Spleen (tissue), 11 donors: ENCODE measurements around the gene NELL2. TPM values are rescaled to one million over a fixed set of nuclear protein-coding genes. Genes with fewer than 3 reads are reported as not detected.
"Not testable (repeated sequence)": the region's sequence is repeated elsewhere in the genome, so short reads cannot be mapped to it uniquely, and the experiment has no call there.

Experiments used
- DNase-seq: peaks from one replicate; pipeline ENCODE4 v3.0.0-alpha.2; 2020
- H3K27ac ChIP-seq, 8 donors: fragments of 200-600 bp; sonication (generic) in 7 of 8; 1 replicate in 4 of 8; 2 replicates in 4 of 8; pipeline versions ENCODE4 v1.5.0 to v1.8.0; 2016 to 2021; ENCODE audit warnings: inconsistent platforms in 4 of 8, mild to moderate bottlenecking in 4 of 8, moderate library complexity in 1 of 8
- H3K27me3 ChIP-seq, 7 donors: fragments of 200-600 bp; sonication (generic) in 6 of 7; replicated peaks in 1 of 7; 1 replicate in 4 of 7; 2 replicates in 3 of 7; pipeline versions ENCODE4 v1.5.0 to v1.8.0; 2016 to 2021; ENCODE audit warnings: inconsistent platforms in 3 of 7, mild to moderate bottlenecking in 1 of 7
- H3K36me3 ChIP-seq, 6 donors: fragments of 200-600 bp; sonication (generic) in 5 of 6; 1 replicate in 4 of 6; 2 replicates in 2 of 6; pipeline versions ENCODE4 v1.5.0 to v1.8.0; 2016 to 2021; ENCODE audit warnings: inconsistent platforms in 2 of 6
- H3K4me1 ChIP-seq, 6 donors: fragments of 200-600 bp; sonication (generic) in 5 of 6; 1 replicate in 3 of 6; 2 replicates in 3 of 6; pipeline versions ENCODE4 v1.5.0 to v1.8.0; 2016 to 2021; ENCODE audit warnings: inconsistent platforms in 3 of 6
- H3K4me3 ChIP-seq, 8 donors: fragments of 200-600 bp; sonication (generic) in 7 of 8; 1 replicate in 4 of 8; 2 replicates in 4 of 8; pipeline versions ENCODE4 v1.5.0 to v1.8.0; 2016 to 2021; ENCODE audit warnings: inconsistent platforms in 4 of 8, mild to moderate bottlenecking in 4 of 8, moderate library complexity in 2 of 8
- H3K9me3 ChIP-seq, 8 donors: fragments of 200-600 bp; sonication (generic) in 7 of 8; 1 replicate in 4 of 8; 2 replicates in 4 of 8; pipeline versions ENCODE4 v1.5.0 to v1.8.0; 2016 to 2021; ENCODE audit warnings: inconsistent platforms in 4 of 8
- CTCF ChIP-seq, 11 experiments: fragments of 200-600 bp in 7 of 11; fragments of 450-650 bp in 4 of 11; sonication (generic) in 4 of 11; IDR thresholded peaks in 8 of 11; conservative IDR thresholded peaks in 3 of 11; 1 replicate in 7 of 11; 2 replicates in 4 of 11; pipeline versions ENCODE4 v1.4.0 to v1.8.0; 2016 to 2021; ENCODE audit warnings: antibody characterized with exemption in 11 of 11, inconsistent platforms in 4 of 11, mild to moderate bottlenecking in 1 of 11
- POLR2A ChIP-seq, 3 donors: fragments of 450-650 bp; IDR thresholded peaks; one replicate each; pipeline ENCODE4 v1.5.1; 2017; ENCODE audit warnings: antibody characterized with exemption in 3 of 3, mild to moderate bottlenecking in 1 of 3
- POLR2AphosphoS5 ChIP-seq, 3 donors: sonication (generic); formaldehyde crosslinking; IDR thresholded peaks; one replicate each; pipeline ENCODE4 v1.5.1; 2017; ENCODE audit warnings: antibody characterized with exemption in 3 of 3
- WGBS, 5 donors: extraction: QIAGEN DNeasy Blood & Tissue Kit in 3 of 5; methylation state at CpG; one replicate each; pipeline versions ENCODE4 v1.1.5 to v1.1.7; 2013 to 2018; 5-methylcytosine and 5-hydroxymethylcytosine counted together
- intact Hi-C: fragments of 100-400 bp; cut with DNase I; formaldehyde crosslinking; loops from one replicate; pipeline ENCODE4 v1.15.0; 2023; ENCODE audit warnings: low total_unique reads
- polyA plus RNA-seq, 3 donors: library from polyadenylated mRNA; stranded (reverse); fragments of 200-250 nt; gene quantifications; one replicate each; pipeline ENCODE4 v1.2.1, GENCODE V29; 2013
- total RNA-seq, 7 donors: library from RNA; depleted of rRNA in 3 of 7; stranded (reverse); fragments of >200 nt in 3 of 7; fragmentation: NEBNext Ultra II Directional in 4 of 7; extraction: Animal tissue kit (Norgen Biotek cat#: 25700) in 4 of 7; gene quantifications; one replicate each; pipeline versions ENCODE4 v1.1.0 to v1.2.1, GENCODE V29; 2016 to 2021
- donor health status: healthy with polysubstance abuse.
- donor health status: DM: no; HTN: no; CAD: no; lungs with moderate emphysema.
- donor health status: DM: no; HTN: no; CAD: no.
- donor health status: Bipolar disorder and iron deficiency.
- donor health status: healthy.
- donor health status: DM: no; HTN: no; CAD: no.
- donor health status: DM: yes; HTN: yes; CAD: no.

The NELL2 gene
- total and polyA plus RNA-seq, 10 donors = 1.0 to 21.8 (median 8.2) TPM

GRCh38 chr12:44759289-44759688 is 116.8 kb downstream of the NELL2 start:
- intact Hi-C loops = no loop called here
- Histone ChIP-seq H3K4me1 (no peaks in the 10 kb centered on the region), H3K27me3 (no peaks in the 10 kb centered on the region), H3K9me3 (no peaks in the 10 kb centered on the region), H3K27ac (no peak overlapping the region), H3K4me3 (no peak overlapping the region), H3K36me3 (no peaks in the 10 kb centered on the region)
- no peak for TF ChIP-seq POLR2A (IDR thresholded peaks at IDR 0.05)
- TF ChIP-seq CTCF (IDR thresholded peaks at IDR 0.05 in 8 of 11, conservative IDR thresholded peaks at IDR 0.05 in 3 of 11) = no peak
- TF ChIP-seq POLR2AphosphoS5 (IDR thresholded peaks at IDR 0.05) = no peak
- 72 to 85% (median 78%) methylated on average over 1 of the region's 1 CpG for WGBS, 5 donors
- DNase-seq = no peak

- Histone ChIP-seq H3K4me3 (no peak overlapping the region), H3K27me3 (no peaks in the 10 kb centered on the region), H3K9me3 (peaks cover 0 to 3% (median 0%) of the 10 kb centered on the region in 8 donors), H3K36me3 (no peaks in the 10 kb centered on the region), H3K4me1 (no peaks in the 10 kb centered on the region), H3K27ac (no peak overlapping the region)
- intact Hi-C loops = no loop called here
- no peak for TF ChIP-seq POLR2A (IDR thresholded peaks at IDR 0.05)
- no peak for TF ChIP-seq CTCF (IDR thresholded peaks at IDR 0.05 in 8 of 11, conservative IDR thresholded peaks at IDR 0.05 in 3 of 11)
- no peak for TF ChIP-seq POLR2AphosphoS5 (IDR thresholded peaks at IDR 0.05)
- WGBS, 5 donors = 85 to 93% (median 87%) methylated on average over 3 of the region's 3 CpGs
- DNase-seq = no peak
Measured at GRCh38 chr12:44750468-44750867, 125.6 kb downstream of the NELL2 start.

DNA sequence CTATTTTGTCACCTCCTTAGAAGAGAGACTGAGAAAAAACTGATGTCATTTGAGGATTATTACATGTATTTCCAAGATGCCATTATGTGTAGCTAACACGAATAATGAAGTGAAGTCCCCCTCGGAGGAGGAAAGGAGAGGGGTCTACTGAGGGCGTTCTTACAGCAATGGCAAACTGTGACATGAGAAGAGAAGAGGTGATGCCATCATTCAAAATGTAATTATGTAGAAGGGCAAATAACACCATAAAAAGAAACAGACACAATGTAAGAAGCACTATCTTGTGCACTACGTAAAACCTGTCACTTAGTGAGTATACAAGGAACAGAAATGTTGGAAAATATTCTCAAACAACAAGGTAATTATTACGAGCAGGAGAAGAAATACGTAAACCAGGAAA is 126.5 kb downstream of the NELL2 start:
- Histone ChIP-seq H3K4me3 (no peak overlapping the region), H3K9me3 (peaks cover 0 to 9% (median 0%) of the 10 kb centered on the region in 8 donors), H3K27ac (no peak overlapping the region), H3K27me3 (no peaks in the 10 kb centered on the region), H3K4me1 (no peaks in the 10 kb centered on the region), H3K36me3 (no peaks in the 10 kb centered on the region)
- no peak for TF ChIP-seq POLR2AphosphoS5 (IDR thresholded peaks at IDR 0.05)
- TF ChIP-seq CTCF (IDR thresholded peaks at IDR 0.05 in 8 of 11, conservative IDR thresholded peaks at IDR 0.05 in 3 of 11) = no peak
- no peak for TF ChIP-seq POLR2A (IDR thresholded peaks at IDR 0.05)
- 75 to 84% (median 81%) methylated on average over 6 of the region's 6 CpGs for WGBS, 5 donors
- DNase-seq = no peak
- intact Hi-C loops = no loop called here

DNA sequence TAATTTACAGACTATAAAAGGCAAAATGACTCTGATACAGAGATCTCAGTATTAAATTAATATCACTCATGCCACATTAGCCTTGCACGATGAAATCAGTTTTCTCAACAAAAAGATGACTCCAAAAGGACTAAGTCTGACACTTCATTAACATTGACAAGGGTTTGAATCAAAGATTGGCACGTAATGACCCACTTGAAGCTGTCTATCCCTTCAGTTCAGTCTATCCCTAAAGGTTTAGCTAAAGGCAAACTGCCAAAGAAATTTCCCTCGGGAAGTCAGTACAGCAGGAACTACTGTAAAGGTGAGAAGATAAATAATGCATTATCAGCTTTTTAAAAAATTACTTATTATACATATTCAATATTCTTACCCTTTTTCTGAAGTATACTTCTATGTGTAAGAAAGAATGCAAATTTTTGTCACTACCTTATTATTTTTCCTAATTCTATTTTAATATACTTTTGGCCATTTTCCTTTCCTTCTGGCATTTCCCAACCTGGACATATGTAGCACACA is 127.1 kb downstream of the NELL2 start:
- Histone ChIP-seq H3K9me3 (peaks cover 0 to 9% (median 0%) of the 10 kb centered on the region in 8 donors), H3K4me3 (no peak overlapping the region), H3K36me3 (no peaks in the 10 kb centered on the region), H3K27me3 (no peaks in the 10 kb centered on the region), H3K27ac (no peak overlapping the region), H3K4me1 (no peaks in the 10 kb centered on the region)
- DNase-seq = no peak
- intact Hi-C loops = no loop called here
- no peak for TF ChIP-seq POLR2AphosphoS5 (IDR thresholded peaks at IDR 0.05)
- TF ChIP-seq POLR2A (IDR thresholded peaks at IDR 0.05) = no peak
- no peak for TF ChIP-seq CTCF (IDR thresholded peaks at IDR 0.05 in 8 of 11, conservative IDR thresholded peaks at IDR 0.05 in 3 of 11)
- 70 to 86% (median 73%) methylated on average over 3 of the region's 3 CpGs for WGBS, 5 donors

- H3K9me3 ChIP-seq = peaks cover 0 to 34% (median 10%) of the 10 kb centered on the region in 8 donors
- 90 to 96% (median 95%) methylated on average over 12 to 17 of the region's 17 CpGs for WGBS, 5 donors
- H3K4me1 ChIP-seq, H3K4me3 ChIP-seq, H3K36me3 ChIP-seq, H3K27ac ChIP-seq, intact Hi-C loops, H3K27me3 ChIP-seq, DNase-seq: not testable (repeated sequence)
Measured at GRCh38 chr12:44741292-44741980, 134.7 kb downstream of the NELL2 start.
